Lung microvascular endothelial cell (primary cell): ENCODE measurements around the gene SYT5. TPM values are rescaled to one million over a fixed set of nuclear protein-coding genes. Genes with fewer than 3 reads are reported as not detected.
"Not testable (repeated sequence)": the region's sequence is repeated elsewhere in the genome, so short reads cannot be mapped to it uniquely, and the experiment has no call there.

ENCODE experiments used
- DNase-seq, 2 donors: peaks; one replicate each; pipeline versions ENCODE4 v3.0.0 to v3.0.0-alpha.2; 2010; ENCODE audit warnings: low read depth in 2 of 2
- total RNA-seq: library from RNA; depleted of rRNA; stranded (reverse); fragments of >200 nt; gene quantifications from 2 replicates; pipeline ENCODE4 v1.2.1, GENCODE V29; 2014

SYT5 gene
- not detected in 2 replicates for total RNA-seq

DNA sequence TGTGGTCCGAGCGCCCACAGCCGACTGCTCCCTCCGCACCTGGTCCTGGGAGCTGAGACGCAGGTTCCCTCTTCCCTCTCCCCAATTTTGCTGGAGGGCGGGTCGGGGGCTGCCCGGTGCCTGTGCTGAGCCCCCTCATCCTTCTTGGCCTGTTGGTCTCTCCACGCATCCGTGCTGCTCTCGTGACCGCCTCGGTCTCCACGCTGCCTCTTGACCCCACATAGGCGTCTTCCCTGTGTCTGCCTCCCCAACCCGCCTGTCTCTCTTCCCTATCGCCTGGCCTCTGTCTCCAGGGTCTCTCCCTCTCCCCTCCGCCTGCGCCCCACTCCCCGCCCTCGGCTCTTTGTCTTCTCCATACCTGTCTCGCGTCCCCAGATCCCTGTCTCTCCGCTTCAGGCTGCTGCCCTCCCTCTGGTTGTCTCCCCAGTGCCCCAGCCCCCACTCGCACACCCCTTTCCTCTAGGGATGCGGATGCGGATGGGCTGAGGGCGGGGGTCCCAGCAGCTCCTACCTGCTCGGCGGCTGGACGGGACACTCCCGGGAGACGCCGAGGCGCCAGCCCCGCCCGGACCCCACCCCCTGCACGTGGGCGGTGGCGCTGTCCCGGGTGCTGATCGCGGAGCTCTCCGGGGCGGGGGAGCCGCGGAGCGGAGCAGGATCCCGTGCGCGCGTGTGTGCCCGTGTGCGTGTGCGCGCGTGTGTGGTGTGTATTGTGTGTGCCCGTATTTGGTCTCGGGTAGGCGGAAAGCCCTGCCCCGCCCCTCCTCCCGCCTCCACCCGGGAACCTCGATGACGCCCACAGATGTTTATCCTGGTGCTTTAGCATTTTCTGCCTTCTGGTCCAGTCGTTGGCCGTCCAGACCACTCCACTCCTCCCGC lies at the start of gene SYT5:
Gene SYT5, minus strand, starts transcription at position 684 of the 879 bp plus-strand sequence. CDS start 1,248 bp downstream, outside the sequence.
- DNase-seq, result peak; percentile 27 to 46

DNA sequence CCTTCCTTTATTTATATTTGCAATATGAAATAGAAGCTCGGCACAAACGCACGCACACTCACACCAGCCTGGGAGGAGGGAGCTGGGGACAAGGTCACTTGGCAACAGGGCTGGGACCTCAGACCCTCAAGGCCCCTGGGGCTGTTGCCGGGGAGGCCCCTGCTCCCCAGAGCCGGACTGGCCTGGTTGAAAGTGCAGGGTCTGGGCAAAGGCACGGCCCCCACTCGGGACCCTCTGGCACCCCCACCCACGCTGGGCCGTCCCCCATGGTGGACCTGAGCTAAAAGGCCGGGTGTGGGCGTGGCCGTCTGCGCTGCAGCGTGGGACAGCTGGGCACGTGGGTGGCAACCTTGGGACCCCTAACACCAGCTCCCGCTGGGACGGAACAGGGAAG lies 49.7 kb upstream of the SYT5 start:
- no peak for DNase-seq

DNA sequence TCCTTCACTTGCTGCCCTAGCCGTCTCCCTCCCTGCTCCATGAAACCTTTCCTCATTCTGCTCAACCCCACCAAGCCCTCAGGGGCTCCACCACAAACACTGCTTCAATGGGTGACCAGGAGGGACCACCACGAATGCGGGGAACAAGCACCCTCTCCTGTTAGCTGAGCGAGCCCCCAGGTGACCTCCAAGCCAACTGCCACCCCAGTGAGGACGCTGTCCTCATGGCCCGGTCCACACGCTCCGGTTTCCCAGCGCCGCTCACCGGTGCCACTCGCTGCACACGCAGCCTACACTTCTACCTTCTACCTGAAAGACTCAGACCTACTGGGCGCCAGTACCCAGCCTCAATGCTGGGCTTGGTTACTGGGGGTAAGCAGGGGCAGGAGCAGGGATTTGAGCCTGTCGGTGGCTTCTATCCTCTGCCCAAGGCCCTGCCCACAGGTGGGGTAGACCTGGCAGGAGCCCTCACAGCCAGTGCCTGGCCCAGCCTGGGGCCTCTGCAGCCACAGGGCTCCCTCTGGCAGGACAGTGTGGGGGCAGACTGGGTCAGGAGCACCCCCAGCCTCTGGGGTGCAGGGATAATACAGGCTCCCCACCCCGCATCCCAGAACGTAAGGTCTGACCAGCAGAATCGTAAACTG lies 49.2 kb upstream of the SYT5 start:
- no peak for DNase-seq

DNA sequence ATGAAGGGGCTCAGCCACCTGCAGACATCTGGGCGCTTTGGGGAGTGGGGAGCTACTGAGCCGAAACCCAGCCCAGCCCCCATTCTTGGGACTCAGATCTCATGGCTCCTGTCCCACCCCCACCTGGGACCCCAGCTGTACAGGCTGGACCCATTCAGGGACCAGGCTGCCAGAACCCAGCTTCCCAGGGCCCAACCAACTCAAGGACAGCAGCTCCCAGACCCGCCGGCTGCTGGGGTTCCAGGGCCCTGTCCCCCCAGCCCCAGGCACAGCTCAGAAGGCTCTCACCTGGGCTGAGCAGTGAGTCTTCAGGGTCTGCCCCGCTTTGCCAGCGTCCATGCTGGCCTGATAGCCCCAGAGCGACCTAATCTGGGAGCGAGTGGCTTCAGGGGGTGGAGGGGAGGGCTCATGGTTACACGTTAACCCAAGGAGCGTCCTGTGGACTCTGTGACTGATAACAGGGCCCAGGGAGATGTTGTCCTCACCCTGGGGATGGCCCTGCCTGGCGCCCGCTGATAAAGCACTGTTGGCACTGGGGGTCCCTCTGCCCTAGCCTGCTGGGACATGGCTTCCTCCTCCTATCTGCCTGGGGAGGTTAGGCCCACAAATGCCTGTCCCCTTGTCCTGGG lies 48.4 kb upstream of the SYT5 start, which contains the start of gene TMEM86B:
Gene TMEM86B, minus strand, starts transcription at position 361 of the 629 bp plus-strand sequence. Its CDS starts 22 bp downstream, at position 339.
- no peak for DNase-seq

DNA sequence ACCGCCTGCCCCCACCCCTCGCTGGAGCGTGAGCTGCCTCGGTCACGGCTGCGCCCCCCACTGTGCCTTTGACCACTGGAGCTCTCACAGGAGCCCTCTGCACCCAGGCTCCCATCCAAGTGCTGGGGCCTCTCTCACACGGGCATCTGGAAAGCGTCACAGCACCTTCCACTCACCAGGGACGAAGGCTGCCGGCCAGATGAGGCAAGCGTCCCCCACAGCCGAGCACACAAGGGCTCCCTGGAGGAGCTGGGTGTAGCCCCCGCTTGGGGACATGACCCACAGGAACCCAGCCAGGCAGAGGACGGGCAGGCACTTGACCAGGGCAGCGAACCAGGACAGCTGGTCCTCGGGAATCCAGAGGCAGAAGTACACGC lies 47.9 kb upstream of the SYT5 start:
- no peak for DNase-seq

DNA sequence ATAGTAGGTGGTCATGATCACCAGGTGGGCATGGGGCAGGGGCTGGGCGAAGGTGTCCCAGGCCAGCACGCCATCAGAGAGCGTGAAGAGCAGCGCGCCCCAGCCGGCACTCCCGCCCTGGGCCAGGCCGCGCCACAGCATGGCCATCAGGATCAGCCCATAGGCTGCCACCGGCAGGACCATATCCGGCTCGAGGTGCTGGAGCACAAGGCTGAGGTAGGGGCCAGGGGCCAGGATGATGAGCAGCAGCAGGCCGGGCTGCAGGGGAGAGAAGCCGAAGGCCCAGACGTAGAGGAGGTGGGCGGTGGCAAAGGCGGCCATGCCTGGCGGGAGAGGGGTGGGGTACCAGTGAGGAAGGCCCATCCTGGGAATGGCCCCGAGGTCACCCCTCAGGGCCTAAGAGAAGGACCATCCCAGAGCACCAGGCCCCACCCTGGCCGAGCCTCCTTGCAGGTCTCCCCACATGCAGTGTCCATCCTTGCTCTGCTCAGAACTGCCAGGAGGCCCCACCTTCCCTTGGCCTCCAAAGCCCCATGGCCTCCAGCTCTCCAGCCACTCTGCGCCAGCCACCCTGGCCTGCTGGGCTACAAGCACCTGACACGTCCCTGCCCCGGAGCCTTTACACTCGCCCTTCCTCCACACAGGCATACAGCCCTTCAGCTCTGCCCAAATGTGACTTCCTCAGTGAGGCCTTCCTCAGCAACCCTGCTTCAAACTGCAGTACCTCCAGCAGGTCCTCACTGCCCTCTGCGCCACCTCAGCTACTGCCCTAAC lies 47.3 kb upstream of the SYT5 start:
- DNase-seq, result no peak

DNA sequence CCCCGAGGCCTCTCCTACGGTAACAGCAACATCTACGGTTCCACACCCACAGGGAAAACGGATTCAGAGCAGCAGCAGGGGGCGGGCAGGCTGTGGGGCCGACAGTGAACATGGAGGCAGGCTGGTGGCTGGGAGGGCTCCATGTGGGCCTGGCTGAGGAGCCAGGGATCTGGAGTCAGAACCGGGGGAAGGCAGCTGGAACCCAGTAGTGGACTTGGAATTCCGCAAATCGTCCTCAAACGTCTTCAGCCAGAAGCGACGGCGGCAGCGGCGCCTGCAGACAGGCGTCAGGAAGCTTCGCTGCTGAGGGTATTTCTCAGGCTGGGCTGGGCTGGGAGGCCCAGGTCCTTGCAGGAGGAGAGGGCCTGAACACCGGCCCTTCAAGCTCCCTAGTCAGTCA lies 46.7 kb upstream of the SYT5 start:
- no peak for DNase-seq

DNA sequence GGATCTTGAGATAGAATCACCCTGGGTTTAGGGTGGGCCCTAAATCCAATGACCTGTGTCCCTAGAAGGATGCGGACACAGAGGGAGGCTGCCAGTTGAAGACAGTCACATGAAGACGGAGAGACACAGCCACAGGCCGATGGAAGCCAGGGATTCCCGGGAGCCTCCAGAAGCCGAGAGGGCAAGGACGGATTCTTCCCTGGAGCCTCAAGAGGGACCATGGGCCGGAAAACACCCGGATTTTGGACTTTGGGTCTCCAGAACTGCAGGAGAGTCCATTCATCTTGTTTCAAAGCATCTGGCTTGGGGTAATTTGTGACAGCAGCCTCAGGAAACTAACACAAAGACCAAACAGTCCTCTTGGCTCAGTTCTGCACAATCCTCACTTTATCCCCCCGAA lies 46.2 kb upstream of the SYT5 start:
- DNase-seq, result no peak

DNA sequence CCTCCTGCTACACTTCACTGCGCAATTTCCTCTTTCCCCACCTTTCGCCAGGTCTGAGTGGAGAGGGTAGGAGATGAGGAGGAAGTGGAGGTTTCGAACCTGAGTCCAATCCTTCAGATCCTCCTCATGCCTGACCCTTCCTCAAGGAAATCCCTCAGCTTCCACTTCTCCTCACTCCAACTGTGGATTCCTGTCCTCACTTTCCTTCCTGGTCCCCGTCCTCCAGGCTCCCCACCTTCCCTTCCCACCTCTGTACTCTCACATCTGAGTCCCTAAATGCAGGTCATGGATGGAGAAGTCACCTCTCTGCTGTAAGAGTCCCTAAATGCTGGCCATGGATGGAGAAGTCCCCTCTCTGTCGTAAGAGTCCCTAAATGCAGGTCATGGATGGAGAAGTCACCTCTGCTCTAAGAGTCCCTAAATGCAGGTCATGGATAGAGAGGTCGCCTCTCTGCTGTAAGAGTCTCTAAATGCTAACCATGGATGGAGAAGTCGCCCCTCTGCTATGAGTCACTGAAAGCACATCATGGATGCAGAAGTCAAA lies 45.4 kb upstream of the SYT5 start:
- no peak for DNase-seq

DNA sequence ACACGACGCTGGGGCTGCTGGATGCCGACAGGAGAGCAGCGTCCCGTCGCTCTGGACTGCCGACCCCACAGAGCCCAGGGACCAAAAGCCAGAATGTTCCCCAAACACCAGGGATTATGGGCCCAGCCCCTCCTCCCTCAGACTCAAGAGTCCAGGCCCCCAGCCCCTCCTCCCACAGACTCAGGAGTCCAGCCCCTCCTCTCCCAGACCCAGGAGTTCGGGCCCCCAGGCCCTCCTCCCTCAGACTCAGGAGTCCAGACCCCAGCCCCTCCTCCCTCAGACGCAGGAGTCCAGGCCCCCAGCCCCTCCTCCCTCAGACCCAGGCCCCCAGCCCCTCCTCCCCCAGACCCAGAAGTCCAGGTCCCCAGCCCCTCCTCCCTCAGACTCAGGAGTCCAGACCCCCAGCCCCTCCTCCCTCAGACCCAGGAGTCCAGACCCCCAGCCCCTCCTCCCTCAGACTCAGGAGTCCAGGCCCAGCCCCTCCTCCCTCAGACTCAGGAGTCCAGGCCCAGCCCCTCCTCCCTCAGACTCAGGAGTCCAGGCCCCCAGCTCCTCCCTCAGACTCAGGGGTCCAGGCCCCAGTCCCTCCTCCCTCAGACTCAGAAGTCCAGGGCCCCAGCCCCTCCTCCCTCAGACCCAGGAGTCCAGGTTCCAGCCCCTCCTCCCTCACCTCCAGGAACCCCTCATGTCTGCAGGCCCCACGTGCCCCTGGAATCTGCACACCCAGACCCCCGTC lies 44.8 kb upstream of the SYT5 start:
- not testable (repeated sequence) for DNase-seq

DNA sequence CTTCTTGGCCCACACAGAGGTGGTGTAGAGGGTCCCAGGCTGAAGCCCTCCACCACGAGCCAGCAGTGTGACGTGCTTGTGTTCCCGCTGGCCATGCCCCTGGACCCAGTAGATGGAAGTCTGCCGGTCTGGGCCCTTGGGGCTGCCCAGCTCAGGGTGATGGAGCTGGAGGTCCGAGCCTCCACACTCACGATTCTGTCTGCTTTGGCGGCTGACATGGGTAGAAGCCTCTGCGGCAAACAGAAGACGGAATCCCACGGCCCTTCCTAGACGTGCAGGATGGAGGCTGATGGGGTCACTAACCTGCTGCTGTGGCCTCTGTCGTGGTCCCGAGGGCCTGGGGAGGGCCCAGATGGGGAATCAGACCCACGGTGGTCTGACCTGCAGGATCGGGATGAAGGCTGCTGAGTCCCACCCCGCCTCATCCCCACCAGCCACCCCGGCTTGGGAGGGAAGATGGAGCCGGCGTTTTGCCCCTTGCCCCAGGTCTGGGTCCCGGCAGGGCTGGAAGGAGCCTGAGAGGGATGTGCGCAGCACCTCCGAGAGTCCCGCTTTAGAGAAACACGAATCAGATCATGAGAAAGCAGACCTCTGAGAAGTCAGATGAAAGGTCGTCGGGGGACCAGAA lies 44.1 kb upstream of the SYT5 start:
- no peak for DNase-seq

DNA sequence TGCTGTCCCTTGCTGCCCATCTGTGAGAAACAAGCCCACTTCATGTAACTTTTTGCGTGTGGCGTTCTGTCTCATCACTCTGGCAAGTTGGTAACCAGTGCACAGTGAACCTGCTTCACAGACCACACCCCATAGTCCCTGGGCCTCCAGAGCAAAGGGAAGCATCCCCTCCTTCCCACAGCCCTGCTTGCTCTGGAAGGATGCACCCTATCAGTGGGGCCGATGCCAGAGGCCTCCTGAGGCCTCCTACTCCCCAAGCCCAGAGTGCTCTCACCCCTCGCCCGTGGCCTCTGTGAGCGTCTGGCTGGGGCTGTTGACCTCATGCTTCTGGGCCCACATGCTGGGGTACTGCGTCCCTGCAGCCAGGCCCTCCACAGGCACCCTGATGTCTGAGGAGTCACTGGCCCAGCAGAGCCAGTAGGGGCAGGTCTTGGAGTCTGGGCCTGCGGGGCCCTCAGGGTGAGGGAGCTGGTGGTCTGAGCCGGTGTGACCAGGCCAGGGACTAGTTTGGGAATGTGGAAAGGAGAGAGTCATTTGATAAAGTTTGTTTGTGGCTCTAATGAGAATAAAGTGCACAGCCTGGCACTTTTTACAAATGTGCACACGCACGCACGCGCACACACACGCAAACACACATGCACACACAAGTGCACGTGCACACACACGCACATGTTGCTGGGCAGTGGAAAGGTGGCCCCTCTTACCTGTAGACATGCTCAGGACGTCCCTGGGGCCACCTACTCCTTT lies 43.4 kb upstream of the SYT5 start:
- no peak for DNase-seq

DNA sequence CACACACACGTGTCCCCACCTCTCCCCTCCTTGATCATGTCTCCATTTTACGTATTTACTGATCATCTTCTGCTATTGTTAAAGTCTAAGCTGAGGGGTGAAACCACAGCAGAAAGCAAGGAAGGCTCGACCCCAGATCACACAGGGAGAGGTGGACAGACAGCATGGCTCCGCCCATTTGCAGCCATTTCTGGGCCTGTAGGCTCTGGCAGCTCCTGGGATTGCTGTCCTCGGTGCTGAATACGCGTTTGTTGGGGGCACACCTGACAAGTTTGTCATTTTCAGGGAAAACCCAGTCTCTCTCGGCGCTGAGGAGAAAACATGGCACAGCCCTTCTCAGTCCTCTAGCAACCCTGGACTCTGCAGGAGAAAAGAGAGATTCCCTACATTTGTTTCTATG lies 40.4 kb upstream of the SYT5 start:
- no peak for DNase-seq

DNA sequence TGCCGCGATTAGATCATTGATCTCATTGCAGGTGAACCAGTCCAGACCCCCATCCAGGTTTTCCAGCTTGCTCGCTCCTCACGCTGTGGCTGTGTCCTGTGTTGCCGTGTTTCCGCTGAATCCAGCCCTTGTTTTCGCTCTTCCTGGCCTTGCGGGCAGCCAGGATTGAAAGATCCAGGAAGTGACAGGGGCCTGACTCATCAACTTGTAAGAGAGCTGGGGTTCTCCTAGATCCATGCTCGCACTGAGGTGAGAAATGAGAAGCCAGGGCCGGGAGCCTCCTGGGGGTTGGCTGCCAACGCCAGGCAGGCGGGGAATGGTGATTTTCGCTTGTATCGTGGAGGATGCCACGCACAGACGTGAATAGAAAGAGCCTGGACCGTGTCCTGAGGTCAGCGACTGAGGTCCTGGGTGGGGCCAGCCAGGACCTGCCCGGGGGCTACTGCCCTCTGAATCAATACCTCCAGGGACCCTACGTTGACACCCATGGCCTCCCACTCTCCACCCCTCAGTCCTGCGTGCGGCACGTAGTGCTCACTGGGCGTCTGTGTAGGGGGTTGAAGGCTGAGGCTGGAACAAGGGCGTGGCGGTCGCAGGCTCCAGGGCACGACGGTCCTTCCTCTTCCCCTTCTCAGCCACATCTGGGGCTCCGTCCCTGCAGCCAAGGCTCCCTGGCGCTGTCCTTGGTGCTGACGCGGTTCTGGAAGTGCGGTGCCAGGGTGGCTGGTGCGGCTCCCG lies 36.5 kb upstream of the SYT5 start:
- peak; percentile 96 to 99 for DNase-seq

DNA sequence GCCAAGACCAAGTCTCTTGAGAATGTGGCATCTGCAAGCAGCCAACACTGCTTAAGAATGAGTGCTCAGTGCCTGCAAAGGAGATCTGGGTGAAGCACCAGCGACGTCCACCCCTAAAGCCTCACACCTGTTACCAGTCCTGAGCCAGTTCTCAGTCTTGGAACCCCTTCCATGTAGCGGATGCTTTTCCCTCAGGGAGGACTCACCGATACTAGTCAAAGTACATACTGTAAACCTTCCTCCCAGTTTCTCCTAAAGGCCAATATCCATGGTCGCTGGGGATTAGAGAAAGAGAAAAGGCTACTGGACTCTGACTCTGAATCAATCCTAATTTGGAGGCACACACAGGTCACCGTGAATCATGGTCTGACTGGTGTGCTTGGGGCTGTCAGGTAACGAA lies 33.5 kb upstream of the SYT5 start:
- DNase-seq, result no peak

DNA sequence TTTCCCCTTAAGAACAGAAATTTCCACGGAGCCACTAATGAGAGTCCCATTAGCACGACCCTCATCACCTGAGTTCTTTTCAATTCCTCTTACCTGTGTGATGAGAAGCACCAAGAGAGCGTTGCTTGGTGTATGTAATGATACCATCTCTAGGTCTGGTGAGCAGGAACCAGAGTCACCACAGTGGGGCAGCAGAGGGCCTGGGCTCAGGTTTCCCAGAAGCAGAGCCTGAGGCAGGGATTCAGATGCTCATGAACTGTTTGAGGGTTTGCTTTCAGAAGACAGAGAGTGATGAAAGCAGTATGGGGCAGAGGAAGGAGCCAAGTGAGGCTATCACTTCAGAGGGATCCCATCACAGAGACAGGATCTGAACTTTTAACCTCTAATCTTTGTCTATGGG lies 32.4 kb upstream of the SYT5 start:
- DNase-seq, result peak; percentile 23 to 30

DNA sequence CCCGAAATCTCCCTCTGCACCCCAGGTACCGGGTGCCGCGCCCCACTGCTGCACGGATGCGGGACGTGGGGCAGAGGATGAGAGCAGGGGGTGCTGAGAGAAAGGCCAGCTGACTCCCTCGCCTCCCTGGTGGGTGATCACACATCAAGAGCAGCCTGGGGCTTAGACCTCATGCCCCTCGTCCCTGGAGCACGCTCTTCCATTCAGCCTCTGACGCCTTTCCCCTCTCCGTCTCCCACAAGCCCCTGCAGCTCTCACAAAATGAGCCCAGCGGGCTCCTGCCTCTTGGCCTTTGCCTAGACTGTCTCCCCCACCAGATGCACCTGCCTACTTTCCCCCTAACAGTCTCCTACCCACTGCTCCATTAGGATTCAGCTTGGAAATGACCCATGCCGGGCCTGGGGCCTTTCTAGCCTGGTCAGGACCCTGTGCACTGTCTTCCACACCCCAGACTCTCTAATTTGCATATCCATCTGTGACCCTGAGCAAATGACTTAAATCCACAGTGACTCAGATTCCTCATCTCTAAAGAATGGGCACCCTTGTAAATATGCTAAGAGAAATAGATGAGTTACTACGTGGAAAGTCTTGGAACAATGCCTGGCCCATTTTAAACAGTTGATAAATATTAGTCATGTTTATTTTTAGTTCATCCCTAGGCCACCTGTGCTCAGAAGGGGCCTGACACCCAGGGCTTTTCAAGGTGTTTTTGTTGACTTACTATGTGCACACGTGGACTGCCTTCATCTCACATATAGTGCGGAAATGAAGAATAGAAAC lies 29.8 kb upstream of the SYT5 start:
- DNase-seq, result peak; percentile 28 to 88
